Heart right ventricle (tissue), 16 donors: ENCODE results near the gene FALEC. TPM values are rescaled to one million over a fixed set of nuclear protein-coding genes. Genes with fewer than 3 reads are reported as not detected.

Experiments
- ATAC-seq, 8 donors: fragments of 200-7000 bp; cut with Tn5 transposase; one replicate each; pipeline ENCODE4 v1.9.1; 2020; ENCODE audit warnings: mild to moderate bottlenecking in 8 of 8, moderate library complexity in 8 of 8, moderate number of reproducible peaks in 1 of 8
- DNase-seq, 2 donors: peaks; one replicate each; pipeline ENCODE4 v3.0.0-alpha.2; 2020
- H3K27ac ChIP-seq, 10 donors: fragments of 200-600 bp; sonication (generic) in 2 of 10; one replicate each; pipeline versions ENCODE4 v1.5.0 to v1.8.0; 2020 to 2022; ENCODE audit warnings: mild to moderate bottlenecking in 3 of 10
- H3K27me3 ChIP-seq, 7 donors: fragments of 200-600 bp; one replicate each; pipeline ENCODE4 v1.8.0; 2021 to 2022; ENCODE audit warnings: mild to moderate bottlenecking in 2 of 7
- H3K36me3 ChIP-seq, 9 donors: fragments of 200-600 bp; sonication (generic) in 1 of 9; one replicate each; pipeline versions ENCODE4 v1.5.0 to v1.8.0; 2020 to 2022; ENCODE audit warnings: mild to moderate bottlenecking in 2 of 9
- H3K4me1 ChIP-seq, 9 donors: fragments of 200-600 bp; sonication (generic) in 1 of 9; one replicate each; pipeline versions ENCODE4 v1.5.0 to v1.8.0; 2020 to 2022; ENCODE audit warnings: mild to moderate bottlenecking in 4 of 9
- H3K4me3 ChIP-seq, 10 donors: fragments of 200-600 bp; sonication (generic) in 2 of 10; one replicate each; pipeline versions ENCODE4 v1.5.0 to v1.8.0; 2020 to 2022; ENCODE audit warnings: mild to moderate bottlenecking in 7 of 10, moderate library complexity in 2 of 10
- H3K9me3 ChIP-seq, 11 donors: fragments of 200-600 bp in 10 of 11; sonication (generic) in 2 of 11; one replicate each; pipeline versions ENCODE4 v1.5.0 to v1.8.0; 2013 to 2022; ENCODE audit warnings: mild to moderate bottlenecking in 2 of 11, control low read depth in 1 of 11, moderate library complexity in 1 of 11
- CTCF ChIP-seq, 9 donors: fragments of 200-600 bp; sonication (generic) in 2 of 9; IDR thresholded peaks; one replicate each; pipeline versions ENCODE4 v1.5.0 to v1.8.0; 2021 to 2022; ENCODE audit warnings: antibody characterized with exemption in 9 of 9, mild to moderate bottlenecking in 5 of 9, moderate library complexity in 1 of 9
- WGBS, 2 donors: extraction: QIAGEN DNeasy Blood & Tissue Kit; methylation state at CpG; one replicate each; pipeline ENCODE4 v1.1.7; 2013; ENCODE audit warnings: inconsistent platforms in 1 of 2; 5-methylcytosine and 5-hydroxymethylcytosine counted together
- intact Hi-C, 10 donors: fragments of 100-400 bp; cut with DNase I; formaldehyde crosslinking; loops; one replicate each; pipeline versions ENCODE4 v1.11.1 to v1.14.2; 2022
- polyA plus RNA-seq, 2 donors: library from polyadenylated mRNA; stranded (reverse); fragments of 200-250 nt; gene quantifications; one replicate each; pipeline ENCODE4 v1.2.3, GENCODE V29; 2013
- total RNA-seq, 10 donors: library from RNA; stranded (reverse); fragmentation: NEBNext Ultra II Directional in 3 of 10; extraction: Animal tissue kit (Norgen Biotek cat#: 25700) in 3 of 10; gene quantifications; one replicate each; pipeline versions ENCODE4 v1.2.1 to v1.2.4, GENCODE V29; 2021 to 2023
- donor health status: Arrhythmogenic right ventricular cardiomyopathy.
- donor health status: ischemic (EF 13 %, LVEDD 7.1; RV severe dilation, severe dysfunction).
- donor health status: healthy with polysubstance abuse.
- donor health status: DM: no; HTN: yes; CAD: no.
- donor health status: DM: no; HTN: no; CAD: no.
- donor health status: ischemic (EF 25% LVEDD 6.9; RV normal size, moderate dysfunction).
- donor health status: ischemic (EF 25% LVEDD 5.7; RV mildly dilated, moderate dysfunction).
- donor health status: healthy.
- donor health status: DM: yes; HTN: yes; CAD: no.
- donor health status: Ischemic cardiomyopathy.
- donor health status: ischemic (EF 35%, LVEDD 5.7; RV mildly dilated, moderate dysfunction).
- donor health status: nonischemic (EF 11% LVEDD 7.7; RV severe dilation, severe dysfunction).
- donor health status: DM: yes; HTN: yes; CAD: no.
- donor health status: PGD.
- donor health status: ischemic (EF 29% LVEDD 5.4; RV normal size, mild dysfunction).
- donor health status: nonischemic (EF 23%, LVEDD 6.1; RV moderate dilation, normal function).

The FALEC gene
- total and polyA plus RNA-seq, 12 donors: 0.46 to 0.60 TPM; not detected in 10

GRCh38 chr1:150530491-150531159, 15.1 kb downstream of the FALEC start:
- WGBS, 2 donors: 94 to 96% methylated on average over 14 of the region's 14 CpGs
- ATAC-seq (no peak), DNase-seq (no peak)
- Histone ChIP-seq H3K9me3 (no peaks in the 10 kb centered on the region), H3K4me1 (peaks cover 2 to 54% (median 23%) of the 10 kb centered on the region in 9 donors), H3K27me3 (no peaks in the 10 kb centered on the region), H3K27ac (no peak overlapping the region), H3K4me3 (no peak overlapping the region), H3K36me3 (no peaks in the 10 kb centered on the region)
- intact Hi-C loops: loop anchor here in 6 of 10 donors (5.0 to 10.0 kb wide), 4 partner anchors 53 to 68 kb away; no protein-coding TSS in a partner anchor
- no peak for TF ChIP-seq CTCF (IDR thresholded peaks at IDR 0.05)

GRCh38 chr1:150532860-150533259, 17.3 kb downstream of the FALEC start:
- TF ChIP-seq CTCF (IDR thresholded peaks at IDR 0.05): peak in 4 of 9 donors; percentile 4 to 38 (median 24)
- ATAC-seq: peak in 2 of 8 donors; percentile 3 to 9
- Histone ChIP-seq H3K9me3 (no peaks in the 10 kb centered on the region), H3K27me3 (no peaks in the 10 kb centered on the region), H3K4me3 (no peak overlapping the region), H3K27ac (peak overlapping the region in 9 of 10 donors; percentile 17 to 89 (median 72)), H3K4me1 (peaks cover 2 to 62% (median 27%) of the 10 kb centered on the region in 9 donors), H3K36me3 (no peaks in the 10 kb centered on the region)
- no peak for DNase-seq
- intact Hi-C loops: loop anchor here in 8 of 10 donors (1.0 to 10.0 kb wide), 7 partner anchors 28 to 71 kb away; no protein-coding TSS in a partner anchor
- 41 to 46% methylated on average over 5 of the region's 5 CpGs for WGBS, 2 donors

GRCh38 chr1:150534002-150534401, 18.4 kb downstream of the FALEC start:
- Histone ChIP-seq H3K27ac (peak overlapping the region in 6 of 10 donors; percentile 28 to 89 (median 61)), H3K27me3 (no peaks in the 10 kb centered on the region), H3K4me3 (no peak overlapping the region), H3K9me3 (no peaks in the 10 kb centered on the region), H3K36me3 (no peaks in the 10 kb centered on the region), H3K4me1 (peaks cover 2 to 60% (median 23%) of the 10 kb centered on the region in 9 donors)
- intact Hi-C loops: loop anchor here in 6 of 10 donors (5.0 to 10.0 kb wide), 4 partner anchors 57 to 72 kb away; no protein-coding TSS in a partner anchor
- peak in 1 of 8 donors; percentile 15 for ATAC-seq
- TF ChIP-seq CTCF (IDR thresholded peaks at IDR 0.05): no peak
- WGBS, 2 donors: 90 to 92% methylated on average over 6 of the region's 6 CpGs
- DNase-seq: no peak

GRCh38 chr1:150535511-150536287, 20.1 kb downstream of the FALEC start:
- Histone ChIP-seq H3K4me3 (no peak overlapping the region), H3K9me3 (no peaks in the 10 kb centered on the region), H3K4me1 (peaks cover 2 to 58% (median 19%) of the 10 kb centered on the region in 9 donors), H3K27ac (peak overlapping the region; percentile 20 to 89 (median 50)), H3K27me3 (no peaks in the 10 kb centered on the region), H3K36me3 (no peaks in the 10 kb centered on the region)
- DNase-seq (no peak), ATAC-seq (peak in 3 of 8 donors; percentile 11 to 30 (median 28))
- intact Hi-C loops: loop anchor here in 2 of 10 donors (5.0 to 10.0 kb wide), 2 partner anchors 61 to 63 kb away; no protein-coding TSS in a partner anchor
- 70 to 78% methylated on average over 14 of the region's 14 CpGs for WGBS, 2 donors
- TF ChIP-seq CTCF (IDR thresholded peaks at IDR 0.05): no peak
